Right lobe of liver (tissue), 6 donors: Measurements from ENCODE around the gene VHLL. TPM values are rescaled to one million over a fixed set of nuclear protein-coding genes. Genes with fewer than 3 reads are reported as not detected.

Source experiments
- ATAC-seq, 4 donors: fragments of 200-7000 bp; cut with Tn5 transposase; one replicate each; pipeline ENCODE4 v1.9.1; 2020; ENCODE audit warnings: mild to moderate bottlenecking in 4 of 4, moderate library complexity in 4 of 4
- DNase-seq, 3 donors: peaks; one replicate each; pipeline ENCODE4 v3.0.0-alpha.2; 2020
- H3K27ac ChIP-seq, 3 donors: fragments of 200-600 bp; one replicate each; pipeline ENCODE4 v1.8.0; 2022
- H3K27me3 ChIP-seq, 2 donors: fragments of 200-600 bp; one replicate each; pipeline ENCODE4 v1.8.0; 2022
- H3K36me3 ChIP-seq, 4 donors: fragments of 200-600 bp; sonication (generic) in 1 of 4; one replicate each; pipeline versions ENCODE4 v1.5.1 to v1.8.0; 2017 to 2022; ENCODE audit warnings: control low read depth in 1 of 4
- H3K4me1 ChIP-seq, 4 donors: fragments of 200-600 bp; sonication (generic) in 1 of 4; one replicate each; pipeline versions ENCODE4 v1.5.1 to v1.8.0; 2017 to 2022; ENCODE audit warnings: control low read depth in 1 of 4
- H3K4me3 ChIP-seq, 3 donors: fragments of 200-600 bp; one replicate each; pipeline ENCODE4 v1.8.0; 2022
- H3K9me3 ChIP-seq, 4 donors: fragments of 200-600 bp; sonication (generic) in 1 of 4; one replicate each; pipeline versions ENCODE4 v1.5.1 to v1.8.0; 2017 to 2022; ENCODE audit warnings: control low read depth in 1 of 4
- POLR2A ChIP-seq: fragments of 450-650 bp; IDR thresholded peaks from one replicate; pipeline ENCODE4 v1.6.1; 2017; ENCODE audit warnings: antibody characterized with exemption, mild to moderate bottlenecking
- WGBS: methylation state at CpG from one replicate; pipeline ENCODE4 v1.1.6; 2018; ENCODE audit warnings: low coverage, low lambda C conversion rate; ENCODE audit not compliant: insufficient coverage; ENCODE audit errors: missing lambda C conversion rate; 5-methylcytosine and 5-hydroxymethylcytosine counted together
- intact Hi-C, 2 donors: fragments of 100-400 bp; cut with DNase I; formaldehyde crosslinking; loops; one replicate each; pipeline versions ENCODE4 v1.11.2 to v1.14.1; 2022
- total RNA-seq, 6 experiments: library from RNA; depleted of rRNA in 2 of 6; stranded (reverse); fragments of >200 nt in 2 of 6; fragmentation: NEBNext Ultra II Directional in 3 of 6; extraction: Animal tissue kit (Norgen Biotek cat#: 25700) in 3 of 6; gene quantifications; one replicate each; pipeline versions ENCODE4 v1.1.0 to v1.2.4, GENCODE V29; 2016 to 2023
- TF ChIP-seq, protein P1 (sequence below), 4 donors: fragments of 200-600 bp in 3 of 4; fragments of 450-650 bp in 1 of 4; IDR thresholded peaks; one replicate each; pipeline versions ENCODE4 v1.5.1 to v1.8.0; 2016 to 2022; ENCODE audit warnings: antibody characterized with exemption in 4 of 4, mild to moderate bottlenecking in 2 of 4
- donor health status: DM: no; HTN: yes; CAD: no.
- donor health status: DM: no; HTN: no; CAD: no.
- donor health status: DM: no; HTN: no; CAD: no.
- donor health status: DM: no; HTN: yes; CAD: no.
- donor health status: DM: no; HTN: yes; CAD: no.

The VHLL gene
- total RNA-seq, 6 experiments from 2014 or later = not detected

DNA sequence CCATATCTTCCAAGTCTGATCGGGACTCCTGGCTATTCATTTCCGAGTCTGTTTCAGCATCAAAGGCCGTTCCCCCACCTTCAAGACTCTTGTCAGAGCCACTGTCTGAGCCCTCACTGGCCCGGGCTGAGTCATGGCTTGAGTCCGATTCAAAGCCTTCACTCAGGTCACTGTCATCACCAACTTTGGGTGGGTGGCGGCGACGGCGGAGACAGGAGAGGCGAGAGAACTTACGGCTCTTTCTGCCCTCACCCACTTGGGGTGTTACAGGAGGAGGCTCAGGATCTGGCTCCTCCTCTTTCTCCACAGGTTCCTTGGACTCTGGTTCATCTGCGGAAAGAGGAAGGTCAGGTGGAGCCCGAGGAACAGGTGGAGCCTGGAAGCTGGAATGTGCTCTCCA lies 33.1 kb downstream of the VHLL start:
- no peak for ATAC-seq
- no peaks in the 10 kb centered on the region for H3K9me3 ChIP-seq
- WGBS = 97% methylated on average over 9 of the region's 13 CpGs
- no peak overlapping the region for H3K27ac ChIP-seq
- peaks cover under 1 to 83% (median 40%) of the 10 kb centered on the region in 4 donors for H3K36me3 ChIP-seq
- H3K4me3 ChIP-seq = no peak overlapping the region
- intact Hi-C loops = no loop called here
- H3K27me3 ChIP-seq = no peaks in the 10 kb centered on the region
- peaks cover 0 to 3% (median 0%) of the 10 kb centered on the region in 4 donors for H3K4me1 ChIP-seq
- DNase-seq = peak in 1 of 3 donors; percentile 44
- TF ChIP-seq, protein P1, sequence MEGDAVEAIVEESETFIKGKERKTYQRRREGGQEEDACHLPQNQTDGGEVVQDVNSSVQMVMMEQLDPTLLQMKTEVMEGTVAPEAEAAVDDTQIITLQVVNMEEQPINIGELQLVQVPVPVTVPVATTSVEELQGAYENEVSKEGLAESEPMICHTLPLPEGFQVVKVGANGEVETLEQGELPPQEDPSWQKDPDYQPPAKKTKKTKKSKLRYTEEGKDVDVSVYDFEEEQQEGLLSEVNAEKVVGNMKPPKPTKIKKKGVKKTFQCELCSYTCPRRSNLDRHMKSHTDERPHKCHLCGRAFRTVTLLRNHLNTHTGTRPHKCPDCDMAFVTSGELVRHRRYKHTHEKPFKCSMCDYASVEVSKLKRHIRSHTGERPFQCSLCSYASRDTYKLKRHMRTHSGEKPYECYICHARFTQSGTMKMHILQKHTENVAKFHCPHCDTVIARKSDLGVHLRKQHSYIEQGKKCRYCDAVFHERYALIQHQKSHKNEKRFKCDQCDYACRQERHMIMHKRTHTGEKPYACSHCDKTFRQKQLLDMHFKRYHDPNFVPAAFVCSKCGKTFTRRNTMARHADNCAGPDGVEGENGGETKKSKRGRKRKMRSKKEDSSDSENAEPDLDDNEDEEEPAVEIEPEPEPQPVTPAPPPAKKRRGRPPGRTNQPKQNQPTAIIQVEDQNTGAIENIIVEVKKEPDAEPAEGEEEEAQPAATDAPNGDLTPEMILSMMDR (IDR thresholded peaks at IDR 0.05) = no peak
- no peak for TF ChIP-seq POLR2A

DNA sequence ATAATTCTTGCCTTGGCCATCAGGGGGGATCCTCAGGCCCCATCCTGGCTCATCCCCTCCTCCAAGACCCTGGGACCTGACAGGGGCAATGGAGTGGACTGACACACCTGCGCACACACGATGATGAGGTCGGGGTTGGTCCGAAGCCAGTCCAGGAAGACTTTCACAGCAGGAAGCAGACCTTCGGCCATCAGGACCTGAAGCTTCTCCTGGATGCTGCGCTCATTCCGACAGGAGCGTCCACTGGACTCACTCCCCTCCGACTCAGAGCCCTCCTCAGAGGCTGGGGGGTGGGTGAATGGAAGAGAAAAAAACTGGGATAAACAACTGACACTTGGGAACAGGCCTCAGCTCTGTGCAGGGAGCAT lies 35.8 kb downstream of the VHLL start:
- Histone ChIP-seq H3K9me3 (no peaks in the 10 kb centered on the region), H3K36me3 (peaks cover 18 to 91% (median 52%) of the 10 kb centered on the region in 4 donors), H3K4me3 (no peak overlapping the region), H3K4me1 (no peaks in the 10 kb centered on the region), H3K27ac (no peak overlapping the region), H3K27me3 (no peaks in the 10 kb centered on the region)
- intact Hi-C loops = no loop called here
- 93% methylated on average over 3 of the region's 9 CpGs for WGBS
- DNase-seq (no peak), ATAC-seq (no peak)
- TF ChIP-seq, protein P1 (IDR thresholded peaks at IDR 0.05) = no peak
- TF ChIP-seq POLR2A = no peak

DNA sequence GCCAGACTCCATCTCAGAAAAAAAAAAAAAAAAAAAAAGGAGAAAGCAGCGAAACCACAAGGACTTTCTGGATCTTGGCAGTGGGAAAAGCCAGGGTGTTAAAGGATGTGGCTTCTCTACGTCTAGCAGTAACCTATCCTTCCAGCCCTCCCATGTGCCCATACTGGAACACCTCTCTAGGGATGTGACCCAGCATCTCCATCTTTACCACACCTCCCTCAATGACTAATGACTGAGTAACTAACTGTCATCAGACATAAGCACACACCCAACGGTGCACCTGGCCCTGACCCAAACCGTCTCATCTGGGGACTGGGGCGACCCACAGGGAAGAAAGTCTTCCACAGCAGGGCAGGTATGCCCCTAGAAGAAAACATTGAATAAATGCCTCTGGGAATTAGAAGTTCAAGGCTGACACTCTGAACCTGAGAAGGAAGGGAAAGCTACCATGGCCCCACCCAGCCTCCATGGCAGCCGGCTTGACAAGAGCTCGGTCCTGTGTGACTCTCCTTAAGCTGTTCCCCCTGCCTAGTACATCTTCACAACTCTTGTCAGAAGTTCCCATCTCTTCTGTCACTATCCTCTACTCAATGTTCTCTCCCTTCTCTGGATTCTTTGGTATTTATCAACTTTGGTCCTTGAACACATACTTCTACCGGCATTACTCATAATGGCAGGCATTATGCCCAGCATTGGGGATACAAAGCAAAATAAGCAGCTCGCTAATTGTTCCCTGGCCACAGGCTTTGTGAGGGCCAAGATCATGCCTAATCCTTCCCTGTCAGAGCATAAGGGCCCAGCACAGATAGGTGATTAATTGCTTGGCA lies 36.4 kb downstream of the VHLL start:
- ATAC-seq = peak in 1 of 4 donors; percentile 58
- DNase-seq = no peak
- intact Hi-C loops = no loop called here
- no peaks in the 10 kb centered on the region for H3K27me3 ChIP-seq
- no peak overlapping the region for H3K4me3 ChIP-seq
- no peaks in the 10 kb centered on the region for H3K4me1 ChIP-seq
- no peak for TF ChIP-seq POLR2A
- TF ChIP-seq, protein P1 (IDR thresholded peaks at IDR 0.05) = no peak
- no peaks in the 10 kb centered on the region for H3K9me3 ChIP-seq
- H3K27ac ChIP-seq = no peak overlapping the region
- H3K36me3 ChIP-seq = peaks cover 18 to 91% (median 51%) of the 10 kb centered on the region in 4 donors
- 77% methylated on average over 7 of the region's 9 CpGs for WGBS

- intact Hi-C loops = no loop called here
- TF ChIP-seq, protein P1 (IDR thresholded peaks at IDR 0.05) = no peak
- no peak for TF ChIP-seq POLR2A
- Histone ChIP-seq H3K36me3 (peaks cover 18 to 87% (median 45%) of the 10 kb centered on the region in 4 donors), H3K4me3 (no peak overlapping the region), H3K9me3 (no peaks in the 10 kb centered on the region), H3K4me1 (no peaks in the 10 kb centered on the region), H3K27ac (no peak overlapping the region), H3K27me3 (no peaks in the 10 kb centered on the region)
- 92% methylated on average over 2 of the region's 2 CpGs for WGBS
- ATAC-seq = peak in 1 of 4 donors; percentile 75
- peak in 1 of 3 donors; percentile 45 for DNase-seq
Observed at GRCh38 chr1:156260896-156261295, 38.2 kb downstream of the VHLL start.
